ENCODE data around the gene MBNL2. TPM values are rescaled to one million over a fixed set of nuclear protein-coding genes. Genes with fewer than 3 reads are reported as not detected.
A peak's percentile ranks its signal among the peaks of the same experiment; 100 is the strongest.

Gene MBNL2
- total RNA-seq, 3 donors from 2014 or later (not counting 1 experiment from before 2014, with no cell fraction given): 30.9 to 38.3 (median 33.1) TPM

GRCh38 chr13:97433727-97434396 lies 211.7 kb downstream of the MBNL2 start, which contains the start of gene RAP2A:
TSS of gene RAP2A (plus strand) at chr13:97434169. CDS start at chr13:97434471, 302 bp downstream.
- ATAC-seq (peak; percentile 53 to 76 (median 63)), DNase-seq (peak; percentile 84 to 96)
- TF ChIP-seq CTCF (IDR thresholded peaks at IDR 0.05): no peak
- Mint-ChIP-seq H3K36me3 (no peaks in the 10 kb centered on the region), H3K27ac (peak within 1 kb of the TSS; percentile 91 to 98), H3K4me1 (peaks cover 36% of the 10 kb centered on the region in 2 donors), H3K4me3 (peak within 1 kb of the TSS; percentile 99), H3K27me3 (ENCODE audit: low read depth in 2 of 2) (peaks cover 0 to 8% of the 10 kb centered on the region in 2 donors), H3K9me3 (no peaks in the 10 kb centered on the region)
- H3K4me1 ChIP-seq (ENCODE audit: control insufficient read depth, insufficient read depth, low read length): no peaks in the 10 kb centered on the region
- peak within 1 kb of the TSS; percentile 98 for H3K27ac ChIP-seq (ENCODE audit: low read length)
- no peaks in the 10 kb centered on the region for H3K27me3 ChIP-seq (ENCODE audit: control insufficient read depth, insufficient read depth, low read length)
- H3K4me3 ChIP-seq (ENCODE audit: low read length): peak within 1 kb of the TSS; percentile 91
- WGBS (ENCODE audit: insufficient coverage): under 1% methylated on average over 94 of the region's 94 CpGs
- H3K36me3 ChIP-seq (ENCODE audit: control insufficient read depth, insufficient read depth, low read length): no peaks in the 10 kb centered on the region
- intact Hi-C loops (cut with micrococcal nuclease): loop anchor here (1.0 to 5.0 kb wide), 3 partner anchors 67 to 1757 kb away; partner anchors contain the start of gene DNAJC3
- no peaks in the 10 kb centered on the region for H3K9me3 ChIP-seq (ENCODE audit: control insufficient read depth, insufficient read depth, low read length)

- peak overlapping the region; percentile 76 to 91 for H3K27ac Mint-ChIP-seq
- Histone ChIP-seq H3K4me3 (ENCODE audit: low read length) (peak overlapping the region; percentile 54), H3K9me3 (ENCODE audit: control insufficient read depth, insufficient read depth, low read length) (no peaks in the 10 kb centered on the region), H3K36me3 (ENCODE audit: control insufficient read depth, insufficient read depth, low read length) (no peaks in the 10 kb centered on the region), H3K4me1 (ENCODE audit: control insufficient read depth, insufficient read depth, low read length) (no peaks in the 10 kb centered on the region), H3K27ac (ENCODE audit: low read length) (peak overlapping the region; percentile 57), H3K27me3 (ENCODE audit: control insufficient read depth, insufficient read depth, low read length) (no peaks in the 10 kb centered on the region)
- no peaks in the 10 kb centered on the region for H3K36me3 Mint-ChIP-seq
- no peak for TF ChIP-seq CTCF (IDR thresholded peaks at IDR 0.05)
- peaks cover 0 to 6% of the 10 kb centered on the region in 2 donors for H3K27me3 Mint-ChIP-seq (ENCODE audit: low read depth in 2 of 2)
- no peaks in the 10 kb centered on the region for H3K9me3 Mint-ChIP-seq
- under 1% methylated on average over 59 of the region's 60 CpGs for WGBS (ENCODE audit: insufficient coverage)
- intact Hi-C loops (cut with micrococcal nuclease): loop anchor here (5.0 kb wide), 2 partner anchors 67 to 1757 kb away; partner anchors contain the start of gene DNAJC3
- peak overlapping the region; percentile 93 for H3K4me3 Mint-ChIP-seq
- no peak for ATAC-seq
- H3K4me1 Mint-ChIP-seq: peaks cover 36% of the 10 kb centered on the region in 2 donors
- peak; percentile 45 to 71 for DNase-seq
These were observed 212.5 kb downstream of the MBNL2 start for GRCh38 chr13:97434397-97435201.

GRCh38 chr13:97435323-97435722 lies 213.2 kb downstream of the MBNL2 start:
- intact Hi-C loops (cut with micrococcal nuclease): no loop called here
- no CpG with 5 or more reads among the region's 3 CpGs for WGBS (ENCODE audit: insufficient coverage)
- no peaks in the 10 kb centered on the region for H3K4me1 ChIP-seq (ENCODE audit: control insufficient read depth, insufficient read depth, low read length)
- H3K27ac ChIP-seq (ENCODE audit: low read length): no peak overlapping the region
- no peak for DNase-seq
- Mint-ChIP-seq H3K9me3 (no peaks in the 10 kb centered on the region), H3K4me3 (peak overlapping the region; percentile 93), H3K27ac (peak overlapping the region; percentile 76 to 91), H3K36me3 (no peaks in the 10 kb centered on the region), H3K27me3 (ENCODE audit: low read depth in 2 of 2) (no peaks in the 10 kb centered on the region), H3K4me1 (peaks cover 32 to 36% of the 10 kb centered on the region in 2 donors)
- H3K4me3 ChIP-seq (ENCODE audit: low read length): peak overlapping the region; percentile 54
- no peaks in the 10 kb centered on the region for H3K36me3 ChIP-seq (ENCODE audit: control insufficient read depth, insufficient read depth, low read length)
- no peak for TF ChIP-seq CTCF (IDR thresholded peaks at IDR 0.05)
- H3K9me3 ChIP-seq (ENCODE audit: control insufficient read depth, insufficient read depth, low read length): no peaks in the 10 kb centered on the region
- no peak for ATAC-seq
- H3K27me3 ChIP-seq (ENCODE audit: control insufficient read depth, insufficient read depth, low read length): no peaks in the 10 kb centered on the region
